Measurements from ENCODE around the gene ADARB2.

DNA sequence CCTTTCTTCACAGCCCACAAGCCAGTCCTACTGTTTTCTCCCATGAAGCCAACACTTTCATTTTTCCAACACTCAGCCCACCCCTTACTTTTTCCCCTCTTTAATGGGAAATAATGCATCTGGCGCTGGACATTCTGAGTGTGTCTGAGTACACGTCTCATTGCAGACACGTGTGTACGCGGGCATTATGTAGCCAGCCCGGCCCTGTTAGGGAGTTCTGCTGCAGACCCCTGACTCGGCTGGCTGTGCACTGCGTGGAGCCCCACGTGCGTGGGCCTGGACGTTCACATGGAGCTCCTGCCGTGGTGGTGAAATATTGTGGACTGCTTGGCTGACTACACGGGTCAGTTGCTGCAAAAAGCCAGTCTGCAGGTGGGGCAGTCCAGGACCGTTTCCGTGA, 233.0 kb downstream of the ADARB2 start:
- TF ChIP-seq ARNT (IDR thresholded peaks at IDR 0.05) (no peak), CTBP1 (IDR thresholded peaks at IDR 0.05; ENCODE audit: borderline replicate concordance) (no peak), PKNOX1 (IDR thresholded peaks at IDR 0.05) (no peak), SP1 (IDR thresholded peaks at IDR 0.05) (no peak), FOXA1 (IDR thresholded peaks at IDR 0.05) (no peak), ELF4 (IDR thresholded peaks at IDR 0.05) (no peak), NFRKB (IDR thresholded peaks at IDR 0.05) (no peak), BHLHE40 (IDR thresholded peaks at IDR 0.05; ENCODE audit: borderline replicate concordance) (no peak), L3MBTL2 (conservative IDR thresholded peaks at IDR 0.05) (no peak), ZNF384 (IDR thresholded peaks at IDR 0.05) (no peak), LEF1 (IDR thresholded peaks at IDR 0.05; ENCODE audit: borderline replicate concordance) (no peak), SUZ12 (IDR thresholded peaks at IDR 0.05) (no peak)

Data from HEK293T (cell line).